Endometrial microvascular endothelial cells (primary cell): ENCODE results near the gene PRR33. TPM values are rescaled to one million over a fixed set of nuclear protein-coding genes. Genes with fewer than 3 reads are reported as not detected.
"Not testable (repeated sequence)": the region's sequence is repeated elsewhere in the genome, so short reads cannot be mapped to it uniquely, and the experiment has no call there.

Experiments used
- in situ Hi-C: cut with HindIII; loops from 2 replicates; pipeline ENCODE4 v1.10.0; 2017; ENCODE audit warnings: low sequenced_read_pairs, low pct_unique_long_range_greater_than_20kb; ENCODE audit errors: inconsistent ontology term
- total RNA-seq: library from RNA; depleted of rRNA; stranded (reverse); fragments of >200 nt; gene quantifications from one replicate; pipeline ENCODE4 v1.2.3, GENCODE V29; 2015; ENCODE audit errors: inconsistent ontology term

The PRR33 gene
- total RNA-seq, 1 donor from 2014 or later: not detected

GRCh38 chr11:1880746-1881441 lies 10.8 kb downstream of the PRR33 start:
- in situ Hi-C loops: no loop called here

GRCh38 chr11:1879941-1880720 lies 11.6 kb downstream of the PRR33 start:
- in situ Hi-C loops: no loop called here

- in situ Hi-C loops: no loop called here
Observed at GRCh38 chr11:1879342-1879940, 12.3 kb downstream of the PRR33 start.

- in situ Hi-C loops: no loop called here
Observed at GRCh38 chr11:1878137-1879031, 13.3 kb downstream of the PRR33 start.

GRCh38 chr11:1877211-1878136 lies 14.2 kb downstream of the PRR33 start:
- in situ Hi-C loops: no loop called here

GRCh38 chr11:1876361-1877063 lies 15.2 kb downstream of the PRR33 start:
- in situ Hi-C loops: no loop called here

- in situ Hi-C loops: not testable (repeated sequence)
Observed at GRCh38 chr11:1875851-1876301, 15.8 kb downstream of the PRR33 start.

GRCh38 chr11:1875093-1875850 lies 16.4 kb downstream of the PRR33 start:
- in situ Hi-C loops: no loop called here

- in situ Hi-C loops: not testable (repeated sequence)
Observed at GRCh38 chr11:1874441-1875092, 17.1 kb downstream of the PRR33 start.

- in situ Hi-C loops: not testable (repeated sequence)
Observed at GRCh38 chr11:1873813-1874150, 17.9 kb downstream of the PRR33 start.

DNA sequence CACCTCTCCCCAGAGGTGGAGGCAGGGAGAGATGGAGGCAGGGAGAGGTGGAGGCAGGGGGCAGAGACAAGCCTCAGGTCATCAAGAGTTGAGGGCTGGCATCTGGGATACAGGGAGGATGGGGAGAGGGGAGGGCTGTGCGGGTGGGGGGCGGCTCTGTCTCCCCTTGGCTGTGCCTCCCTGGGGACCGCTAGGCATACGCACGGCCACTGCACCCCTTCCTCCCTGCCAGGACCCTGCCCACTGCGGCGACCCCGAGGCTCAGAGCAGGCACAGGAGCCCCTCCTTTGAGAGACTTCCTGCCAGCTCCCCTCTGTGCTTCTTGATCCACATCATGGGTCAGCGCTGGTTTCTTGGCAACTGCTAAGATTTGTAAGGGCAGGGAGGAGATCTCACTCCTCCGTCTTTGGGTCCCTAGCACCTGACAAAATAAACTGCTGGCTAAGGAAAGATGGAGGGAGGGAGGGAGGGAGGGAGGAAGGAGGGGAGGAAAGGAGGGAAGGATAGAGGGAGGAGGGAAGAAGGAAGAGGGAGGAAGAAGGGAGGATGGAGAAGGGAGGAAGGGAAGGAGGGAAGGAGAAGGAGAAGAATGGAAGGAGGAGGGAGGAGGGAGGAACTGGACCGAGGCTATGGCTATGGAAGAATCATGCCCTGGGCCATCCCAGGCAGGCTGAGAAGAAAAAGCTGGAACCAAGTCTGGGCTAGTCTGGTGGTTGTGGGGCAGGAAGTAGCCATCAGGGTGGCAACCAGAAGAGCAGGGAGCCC lies 18.5 kb downstream of the PRR33 start:
- in situ Hi-C loops: no loop called here

GRCh38 chr11:1872267-1872985 lies 19.3 kb downstream of the PRR33 start:
- in situ Hi-C loops: no loop called here

DNA sequence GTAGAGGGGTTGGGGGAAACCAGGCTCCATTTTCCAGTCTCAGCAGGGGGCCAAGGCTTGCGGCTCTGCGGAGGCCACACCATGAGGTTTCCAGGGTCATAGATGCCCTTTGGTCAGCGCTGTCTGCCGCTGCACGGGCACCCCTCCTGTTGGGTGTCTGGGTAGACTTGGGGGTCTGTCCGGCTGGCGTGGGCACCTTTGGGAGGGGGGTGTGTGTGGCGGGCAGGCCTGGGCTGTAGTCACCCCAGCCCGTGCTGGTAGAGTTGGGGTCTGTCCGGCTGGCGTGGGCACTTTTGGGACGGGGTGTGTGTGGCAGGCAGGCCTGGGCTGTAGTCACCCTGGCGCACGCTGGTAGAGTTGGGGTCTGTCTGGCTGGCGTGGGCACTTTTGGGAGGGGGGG lies 20.2 kb downstream of the PRR33 start:
- in situ Hi-C loops: no loop called here

DNA sequence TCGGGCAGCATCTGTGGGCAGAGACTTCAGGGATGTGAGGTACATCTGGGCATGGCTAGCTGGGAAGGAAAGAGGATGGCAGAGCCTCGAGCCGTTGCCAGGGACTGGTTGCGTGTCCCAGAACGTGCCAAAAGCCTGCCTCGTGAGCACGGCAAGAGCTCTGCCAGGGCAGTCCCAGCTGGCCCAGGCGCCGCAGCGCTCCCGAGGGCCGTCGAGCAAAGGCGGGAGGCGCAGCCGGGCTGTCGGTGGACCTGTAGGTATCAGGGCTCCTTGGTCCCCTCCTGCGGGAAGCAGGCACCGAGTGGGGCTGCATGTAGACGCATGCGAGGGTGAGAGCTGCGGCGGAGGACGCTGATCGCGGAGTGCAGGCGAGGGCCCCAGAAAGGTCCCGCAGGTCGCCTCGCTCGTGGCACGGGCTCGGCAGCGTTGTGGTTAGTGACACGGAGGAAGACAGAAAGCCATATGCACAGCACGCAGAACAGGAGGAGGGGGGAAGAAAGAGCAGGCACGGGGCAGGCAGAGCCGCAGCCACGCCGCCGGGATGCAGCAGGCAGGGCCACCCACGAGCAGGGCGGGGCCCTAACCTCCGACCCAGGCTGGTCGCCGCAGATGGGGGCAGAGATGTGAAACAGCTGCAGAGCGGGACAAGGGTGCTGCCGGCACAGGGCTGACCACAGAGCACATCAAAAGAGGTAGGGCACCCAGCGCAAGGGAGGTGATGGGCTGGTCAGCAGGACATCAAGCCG lies 20.8 kb downstream of the PRR33 start:
- in situ Hi-C loops: no loop called here

GRCh38 chr11:1870326-1870696 lies 21.4 kb downstream of the PRR33 start:
- in situ Hi-C loops: no loop called here
